Endothelial cell (in vitro differentiated cells): ENCODE measurements around the gene VWA7. TPM values are rescaled to one million over a fixed set of nuclear protein-coding genes. Genes with fewer than 3 reads are reported as not detected.
A peak's percentile ranks its signal among the peaks of the same experiment; 100 is the strongest.
"Not testable (repeated sequence)": the region's sequence is repeated elsewhere in the genome, so short reads cannot be mapped to it uniquely, and the experiment has no call there.

Experiments used
- DNase-seq: peaks from one replicate; pipeline ENCODE4 v3.0.0; 2021; ENCODE audit warnings: low spot score
- H3K27ac Mint-ChIP-seq: one replicate; pipeline ENCODE4 v1.8.0; 2021; ENCODE audit warnings: mixed read lengths, inconsistent platforms; ENCODE audit not compliant: unreplicated experiment
- H3K27me3 Mint-ChIP-seq: one replicate; pipeline ENCODE4 v1.8.0; 2021; ENCODE audit warnings: mild to moderate bottlenecking, moderate library complexity, mixed read lengths, inconsistent platforms; ENCODE audit not compliant: unreplicated experiment
- H3K36me3 Mint-ChIP-seq: one replicate; pipeline ENCODE4 v1.8.0; 2021; ENCODE audit warnings: mild to moderate bottlenecking, low read depth, mixed read lengths, inconsistent platforms; ENCODE audit not compliant: unreplicated experiment
- H3K4me1 Mint-ChIP-seq: one replicate; pipeline ENCODE4 v1.8.0; 2021; ENCODE audit warnings: mild to moderate bottlenecking, mixed read lengths, inconsistent platforms; ENCODE audit not compliant: unreplicated experiment
- H3K4me3 Mint-ChIP-seq: one replicate; pipeline ENCODE4 v1.8.0; 2021; ENCODE audit warnings: mild to moderate bottlenecking, mixed read lengths, inconsistent platforms; ENCODE audit not compliant: unreplicated experiment
- H3K9me3 Mint-ChIP-seq: one replicate; pipeline ENCODE4 v1.8.0; 2021; ENCODE audit warnings: mixed read lengths, inconsistent platforms; ENCODE audit not compliant: unreplicated experiment
- total RNA-seq: library from RNA; stranded (reverse); fragmentation: NEBNext Ultra II Directional; extraction: Animal tissue kit (Norgen Biotek cat#: 25700); gene quantifications from one replicate; pipeline ENCODE4 v1.2.1, GENCODE V29; 2021; ENCODE audit not compliant: unreplicated experiment
- TF ChIP-seq, protein P1 (sequence below): fragments of 200-600 bp; sonication (generic); IDR thresholded peaks from one replicate; pipeline ENCODE4 v1.5.0; 2021; ENCODE audit warnings: antibody characterized with exemption; ENCODE audit not compliant: unreplicated experiment

Gene VWA7
- total RNA-seq, 1 donor from 2014 or later, result 0.74 TPM

DNA sequence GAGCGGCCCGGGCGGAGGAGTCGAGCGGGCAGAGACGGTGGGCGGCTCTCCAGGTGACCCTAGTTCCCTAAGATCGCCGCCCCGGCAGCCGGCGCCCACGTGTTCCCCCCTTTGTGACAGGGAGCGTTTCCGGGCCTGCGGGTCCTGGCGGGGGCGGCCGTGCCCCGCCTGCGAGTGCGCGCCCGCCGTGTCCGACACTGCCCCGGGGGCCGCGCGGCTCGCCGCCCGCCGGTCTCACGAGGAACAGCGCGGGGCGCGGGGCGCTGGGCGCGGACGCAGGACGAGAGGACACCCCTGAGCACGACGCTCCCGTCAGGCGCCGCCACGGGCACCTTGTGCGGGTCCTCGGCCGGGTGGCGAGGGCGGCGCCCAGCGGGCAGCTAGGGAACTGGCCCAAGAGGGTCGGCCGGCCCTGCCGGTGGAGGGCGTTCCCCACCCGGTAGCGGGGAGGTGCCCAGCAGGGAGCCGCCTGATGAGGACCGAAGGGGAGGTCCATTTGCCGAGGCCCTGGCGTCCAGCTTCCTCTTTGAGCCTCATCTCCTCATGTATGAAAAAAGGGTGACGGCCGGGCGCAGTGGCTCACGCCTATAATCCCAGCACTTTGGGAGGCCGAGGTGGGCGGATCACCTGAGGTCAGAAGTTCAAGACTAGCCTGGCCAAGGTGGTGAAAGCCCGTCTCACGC lies 18.6 kb upstream of the VWA7 start, which contains the start of gene VARS1:
TSS of gene VARS1 (minus strand) at position 137 of the 683 bp plus-strand sequence. CDS start 535 bp downstream, outside the sequence.
- peak; percentile 82 for DNase-seq
- H3K27ac Mint-ChIP-seq, result peak within 1 kb of the TSS; percentile 97
- TF ChIP-seq, protein P1, sequence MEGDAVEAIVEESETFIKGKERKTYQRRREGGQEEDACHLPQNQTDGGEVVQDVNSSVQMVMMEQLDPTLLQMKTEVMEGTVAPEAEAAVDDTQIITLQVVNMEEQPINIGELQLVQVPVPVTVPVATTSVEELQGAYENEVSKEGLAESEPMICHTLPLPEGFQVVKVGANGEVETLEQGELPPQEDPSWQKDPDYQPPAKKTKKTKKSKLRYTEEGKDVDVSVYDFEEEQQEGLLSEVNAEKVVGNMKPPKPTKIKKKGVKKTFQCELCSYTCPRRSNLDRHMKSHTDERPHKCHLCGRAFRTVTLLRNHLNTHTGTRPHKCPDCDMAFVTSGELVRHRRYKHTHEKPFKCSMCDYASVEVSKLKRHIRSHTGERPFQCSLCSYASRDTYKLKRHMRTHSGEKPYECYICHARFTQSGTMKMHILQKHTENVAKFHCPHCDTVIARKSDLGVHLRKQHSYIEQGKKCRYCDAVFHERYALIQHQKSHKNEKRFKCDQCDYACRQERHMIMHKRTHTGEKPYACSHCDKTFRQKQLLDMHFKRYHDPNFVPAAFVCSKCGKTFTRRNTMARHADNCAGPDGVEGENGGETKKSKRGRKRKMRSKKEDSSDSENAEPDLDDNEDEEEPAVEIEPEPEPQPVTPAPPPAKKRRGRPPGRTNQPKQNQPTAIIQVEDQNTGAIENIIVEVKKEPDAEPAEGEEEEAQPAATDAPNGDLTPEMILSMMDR, result peak; percentile 74
- H3K4me1 Mint-ChIP-seq, result peaks cover 16% of the 10 kb centered on the region
- H3K4me3 Mint-ChIP-seq, result peak within 1 kb of the TSS; percentile 98
- H3K9me3 Mint-ChIP-seq, result no peaks in the 10 kb centered on the region
- H3K36me3 Mint-ChIP-seq, result peaks cover 9% of the 10 kb centered on the region
- peaks cover 8% of the 10 kb centered on the region for H3K27me3 Mint-ChIP-seq

- Mint-ChIP-seq H3K4me1 (peaks cover 19% of the 10 kb centered on the region), H3K9me3 (no peaks in the 10 kb centered on the region), H3K36me3 (peaks cover 12% of the 10 kb centered on the region), H3K27ac (peak overlapping the region; percentile 97), H3K4me3 (peak overlapping the region; percentile 98), H3K27me3 (peaks cover 8% of the 10 kb centered on the region)
- DNase-seq, result no peak
- TF ChIP-seq, protein P1, result no peak
Measured at GRCh38 chr6:31794866-31795615, 17.9 kb upstream of the VWA7 start.

- Mint-ChIP-seq H3K9me3 (no peaks in the 10 kb centered on the region), H3K36me3 (peaks cover 12% of the 10 kb centered on the region), H3K27me3 (peaks cover 8% of the 10 kb centered on the region), H3K4me1 (peaks cover 19% of the 10 kb centered on the region), H3K27ac (peak overlapping the region; percentile 20), H3K4me3 (peak overlapping the region; percentile 83)
- TF ChIP-seq, protein P1, result no peak
- DNase-seq, result no peak
Measured at GRCh38 chr6:31794294-31794865, 17.3 kb upstream of the VWA7 start.

GRCh38 chr6:31793927-31794245 lies 16.8 kb upstream of the VWA7 start:
- peak overlapping the region; percentile 83 for H3K4me3 Mint-ChIP-seq
- not testable (repeated sequence) for H3K27me3 Mint-ChIP-seq, H3K27ac Mint-ChIP-seq, DNase-seq, H3K9me3 Mint-ChIP-seq
- peaks cover 12% of the 10 kb centered on the region for H3K36me3 Mint-ChIP-seq
- peaks cover 19% of the 10 kb centered on the region for H3K4me1 Mint-ChIP-seq

DNA sequence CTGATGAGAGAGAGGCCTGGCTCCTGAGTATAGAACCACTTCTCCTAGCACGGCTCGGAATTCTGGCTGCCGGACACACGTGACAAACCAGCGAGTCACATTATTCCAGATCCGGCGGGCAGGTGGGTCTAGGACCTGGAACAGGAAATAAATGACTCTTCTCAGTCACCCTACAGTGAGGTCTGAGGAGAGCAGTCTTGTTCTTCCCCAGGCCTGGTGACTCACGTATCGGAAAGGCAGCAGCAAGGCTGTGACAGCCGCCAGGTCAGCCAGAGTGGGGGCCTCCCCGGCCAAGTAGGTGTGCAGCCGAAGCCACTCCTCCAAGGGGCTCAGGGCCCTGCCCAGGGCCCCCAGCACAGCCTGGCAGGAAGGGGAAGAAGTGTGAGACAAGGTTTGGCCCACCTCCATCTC lies 15.6 kb upstream of the VWA7 start:
- H3K4me3 Mint-ChIP-seq, result no peak overlapping the region
- TF ChIP-seq, protein P1, result no peak
- peaks cover 12% of the 10 kb centered on the region for H3K36me3 Mint-ChIP-seq
- peaks cover 18% of the 10 kb centered on the region for H3K4me1 Mint-ChIP-seq
- no peaks in the 10 kb centered on the region for H3K9me3 Mint-ChIP-seq
- DNase-seq, result no peak
- no peak overlapping the region for H3K27ac Mint-ChIP-seq
- peaks cover 8% of the 10 kb centered on the region for H3K27me3 Mint-ChIP-seq
